GM19438 (cell line): ENCODE data around the gene FGD5.
"Not testable (repeated sequence)": the region's sequence is repeated elsewhere in the genome, so short reads cannot be mapped to it uniquely, and the experiment has no call there.

Experiments
- ATAC-seq: cut with Tn5 transposase; IDR thresholded peaks from one replicate; pipeline ENCODE4 v1.9.1; 2021; ENCODE audit warnings: low read depth; ENCODE audit not compliant: unreplicated experiment

Gene FGD5

GRCh38 chr3:14803981-14804834 lies 14.6 kb upstream of the FGD5 start:
- no peak for ATAC-seq

DNA sequence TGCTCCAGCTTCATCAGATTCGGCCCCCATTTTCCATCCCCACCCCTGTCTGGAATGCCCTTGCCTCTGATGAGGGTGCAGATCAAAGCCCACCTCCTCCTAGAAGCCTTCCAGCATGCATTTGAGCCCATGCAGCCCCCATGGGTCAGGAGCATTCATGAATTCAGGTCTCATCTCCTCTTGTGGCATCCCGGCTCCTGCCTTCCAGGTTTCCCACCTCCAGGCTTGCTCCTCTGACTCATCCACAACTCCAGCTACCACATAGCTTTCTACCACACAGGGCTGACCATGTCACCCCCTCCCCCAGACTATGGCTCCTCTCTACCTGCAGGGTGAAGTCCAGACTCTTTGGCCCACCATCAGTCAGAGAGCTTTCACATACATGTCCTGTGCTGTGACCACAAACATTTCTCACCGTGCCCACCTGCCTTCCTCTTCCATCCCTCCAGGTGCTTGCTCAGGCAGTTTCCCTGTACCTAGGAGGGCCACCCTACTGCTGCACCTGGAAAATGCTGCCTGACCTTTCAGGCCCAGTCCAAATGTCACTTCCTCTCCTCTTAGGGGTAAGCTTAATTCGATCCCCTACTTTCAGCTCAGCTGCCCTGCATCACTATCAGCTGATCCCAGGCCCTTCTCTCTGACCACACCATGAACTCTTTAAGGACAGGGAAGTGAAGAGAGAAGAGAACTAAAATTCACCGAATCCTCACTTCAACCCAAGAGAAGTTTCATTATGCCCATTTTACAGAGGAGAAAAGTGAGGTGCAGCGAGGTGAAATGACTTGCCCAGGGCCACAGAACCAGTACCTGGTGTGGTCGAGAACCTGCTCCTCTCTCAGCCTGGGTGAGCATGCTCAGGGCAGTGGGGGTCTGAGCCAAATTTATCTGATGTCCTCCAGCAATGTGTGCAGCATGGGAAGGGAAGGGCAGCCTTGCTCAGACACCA lies 13.7 kb upstream of the FGD5 start:
- no peak for ATAC-seq

DNA sequence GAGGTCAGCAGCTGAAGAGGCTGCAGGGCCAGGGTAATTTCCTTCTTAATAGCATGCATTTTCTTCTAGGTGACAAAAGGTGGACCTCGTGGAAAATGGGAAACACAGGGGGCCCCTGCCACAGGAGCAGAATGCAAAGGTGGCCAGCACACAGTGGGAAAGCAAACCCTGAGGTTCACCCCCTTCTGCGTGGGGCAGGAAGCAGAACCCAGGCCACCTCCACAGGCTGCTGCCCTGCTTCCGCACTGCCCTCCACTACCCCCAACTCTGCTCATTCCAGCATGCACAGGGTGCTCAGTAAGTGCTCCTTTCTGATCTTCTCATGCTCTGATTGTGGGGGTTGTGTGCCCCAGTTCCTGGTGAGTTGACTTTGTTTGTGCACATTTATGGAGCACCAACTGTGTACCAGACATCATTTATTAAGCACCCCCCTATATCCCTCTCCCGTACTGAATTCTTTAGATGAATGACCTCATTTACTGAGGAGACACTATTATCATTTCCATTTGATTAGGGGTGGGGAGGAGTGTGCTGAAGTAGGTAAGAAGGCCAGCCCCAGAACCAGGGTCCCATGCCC lies 12.7 kb upstream of the FGD5 start:
- no peak for ATAC-seq

- no peak for ATAC-seq
These were observed 12.0 kb upstream of the FGD5 start for GRCh38 chr3:14806641-14807263.

DNA sequence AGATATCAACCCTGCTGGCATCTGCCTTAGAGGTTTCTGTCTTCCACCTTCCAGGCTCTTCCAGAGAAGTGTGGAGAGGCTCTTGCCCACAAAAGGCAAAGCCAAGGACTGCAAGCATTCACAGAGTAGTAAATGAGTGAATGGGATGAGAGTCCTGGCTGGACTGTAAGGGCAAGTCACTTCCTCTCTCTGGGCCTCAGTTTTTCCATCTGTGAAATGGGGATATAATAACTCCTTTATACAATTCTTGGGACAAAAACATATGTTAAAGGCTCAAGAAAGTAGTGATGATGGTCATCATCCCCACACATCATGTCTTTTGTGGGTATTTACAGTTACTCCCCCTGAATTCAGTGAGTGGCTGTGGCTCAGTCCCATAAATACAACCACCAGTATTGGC lies 10.7 kb upstream of the FGD5 start:
- ATAC-seq, result no peak

- ATAC-seq, result no peak
These were observed 10.1 kb upstream of the FGD5 start for GRCh38 chr3:14808502-14809266.

GRCh38 chr3:14809611-14810010 lies 9.2 kb upstream of the FGD5 start:
- not testable (repeated sequence) for ATAC-seq

DNA sequence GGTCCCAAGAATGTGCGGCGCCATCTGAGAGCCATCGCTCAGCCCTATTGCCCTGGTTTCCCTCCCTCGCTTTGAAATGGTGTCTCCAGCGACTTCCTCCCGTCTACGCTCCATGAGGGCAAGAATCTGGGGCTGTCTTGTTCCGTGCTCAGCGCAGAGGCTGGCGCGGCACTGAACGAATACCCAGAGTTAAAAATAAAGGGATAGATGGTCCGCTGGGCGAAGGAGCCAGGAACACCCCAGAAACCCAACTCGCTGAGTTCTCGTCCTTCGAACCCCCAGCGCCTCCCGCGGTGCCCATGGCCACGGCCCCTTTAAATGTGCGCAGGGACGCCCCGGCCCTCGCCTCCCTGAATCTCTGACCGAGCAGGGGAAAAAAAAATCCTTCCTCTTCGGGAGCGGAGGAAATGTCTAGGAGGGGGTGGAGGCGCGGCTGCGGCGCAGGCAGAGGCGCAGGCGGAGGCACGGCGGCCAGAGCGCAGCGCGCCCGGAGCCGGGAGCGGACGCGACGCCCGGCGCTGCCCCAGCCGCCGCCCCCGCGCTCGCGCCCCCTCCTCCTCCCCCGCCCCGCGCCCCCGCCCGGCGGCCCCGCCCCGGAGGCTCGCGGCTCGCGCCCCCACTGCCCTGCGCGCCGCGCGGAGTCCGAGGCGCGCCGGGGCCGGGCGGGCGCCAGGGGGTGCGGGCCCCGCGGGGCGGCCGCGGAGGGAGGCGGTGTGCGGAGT lies 8.5 kb upstream of the FGD5 start:
- no peak for ATAC-seq

GRCh38 chr3:14810801-14811661 lies 7.7 kb upstream of the FGD5 start:
- no peak for ATAC-seq

DNA sequence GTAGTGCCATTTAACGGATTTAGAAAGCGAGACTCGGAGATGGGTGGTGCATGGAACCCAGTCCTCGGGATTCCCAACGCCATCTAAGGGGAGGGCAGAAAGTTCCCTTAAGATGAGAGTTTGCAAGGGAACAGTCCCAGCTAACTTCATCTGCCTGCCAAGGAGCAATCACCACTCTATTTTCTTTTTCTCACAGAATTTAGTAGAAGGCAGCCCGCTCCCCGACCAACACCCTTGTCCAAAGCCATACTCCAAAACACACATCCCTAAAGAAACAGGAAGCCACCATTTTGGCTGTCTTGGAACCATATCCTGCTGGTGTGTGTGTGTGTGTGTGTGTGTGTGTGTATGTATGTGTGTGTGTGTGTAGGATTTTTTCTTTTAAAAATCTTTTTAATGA lies 7.1 kb upstream of the FGD5 start:
- ATAC-seq, result no peak

- ATAC-seq, result no peak
These were observed 6.5 kb upstream of the FGD5 start for GRCh38 chr3:14812196-14812790.

DNA sequence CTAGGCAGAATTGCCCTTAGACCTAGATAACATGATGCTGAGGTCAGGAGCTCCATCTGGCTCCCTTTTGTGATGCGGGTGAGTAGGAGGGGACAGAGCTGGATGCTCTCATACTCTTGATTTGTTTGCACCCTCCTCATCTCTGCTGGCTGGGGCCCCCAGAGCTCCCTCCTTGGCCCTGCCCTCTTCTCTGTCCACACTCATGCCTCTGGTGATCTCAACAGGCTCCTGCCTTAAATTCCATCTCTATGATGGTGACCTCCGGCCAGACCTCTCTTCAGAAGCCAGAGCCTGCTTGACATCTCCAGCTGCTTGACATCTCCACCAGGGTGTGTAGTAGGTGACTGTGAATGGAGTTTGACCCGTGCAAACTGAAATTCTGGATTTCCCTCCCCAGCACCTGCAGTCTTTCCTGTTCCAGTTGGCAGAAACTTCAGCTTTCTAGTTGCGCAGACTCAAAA lies 4.3 kb upstream of the FGD5 start:
- no peak for ATAC-seq

- ATAC-seq, result no peak
These were observed 2.4 kb upstream of the FGD5 start for GRCh38 chr3:14816359-14816758.

GRCh38 chr3:14819671-14820070 lies 909 bp downstream of the FGD5 start:
- no peak for ATAC-seq

- no peak for ATAC-seq
These were observed 1.4 kb downstream of the FGD5 start for GRCh38 chr3:14820156-14820555.

GRCh38 chr3:14821151-14821550 lies 2.4 kb downstream of the FGD5 start:
- no peak for ATAC-seq

- ATAC-seq, result no peak
These were observed 3.4 kb downstream of the FGD5 start for GRCh38 chr3:14822134-14822533.
